GM12878 (cell line): ENCODE data around the gene ADM. TPM values are rescaled to one million over a fixed set of nuclear protein-coding genes. Genes with fewer than 3 reads are reported as not detected.

Experiments
- ATAC-seq: fragments of 200-7000 bp; cut with Tn5 transposase; 3 replicates; pipeline ENCODE4 v1.9.1; 2020; ENCODE audit warnings: mild to moderate bottlenecking, moderate library complexity
- BruUV-seq: library from RNA; stranded (reverse); fragments of 400-500 nt; replicated peaks from 2 replicates; lab custom pipeline; 2021; lab: Mats Ljungman, UMichigan
- CTCF ChIA-PET: fragments of 300-600 bp; sonication (Branson Sonifier 250); formaldehyde crosslinking; extraction: SDS; loops from one replicate; lab custom pipeline; 2021; ENCODE audit warnings: inconsistent platforms; lab: Yijun Ruan, JAX
- POLR2A ChIA-PET: fragments of 350-600 bp; formaldehyde crosslinking; extraction: SDS; loops from one replicate; lab custom pipeline; 2021; ENCODE audit warnings: inconsistent platforms; lab: Charles Lee
- RAD21 ChIA-PET: fragments of 300-600 bp; sonication (Branson Sonifier 250); formaldehyde crosslinking; loops from one replicate; lab custom pipeline; 2023; ENCODE audit warnings: antibody characterized with exemption; ENCODE audit not compliant: unreplicated experiment; lab: Charles Lee
- SMC1A ChIA-PET: fragments of 300-600 bp; sonication (Branson Sonifier 250); formaldehyde crosslinking; loops from one replicate; lab custom pipeline; 2023; ENCODE audit not compliant: unreplicated experiment, uncharacterized antibody; lab: Charles Lee
- DNase-seq: peaks from one replicate; pipeline ENCODE4 v3.0.0-alpha.2; 2011; ENCODE audit warnings: low read depth, low spot score
- FAIRE-seq: peaks from 3 replicates; lab custom pipeline; 2011; peaks lifted over from hg19 to GRCh38; lab: Jason Lieb, UNC
- H2AFZ ChIP-seq: 2 replicates; pipeline ENCODE4 v1.6.0; 2011; ENCODE audit warnings: low read depth, low read length, control low read depth; ENCODE audit not compliant: control insufficient read depth
- H3K27ac ChIP-seq: 2 replicates; pipeline ENCODE4 v1.5.1; 2011; ENCODE audit warnings: control low read depth; ENCODE audit not compliant: control insufficient read depth, insufficient read depth
- H3K27me3 ChIP-seq, 2 experiments: replicated peaks in 1 of 2; 2 replicates each; pipeline versions ENCODE4 v1.6.0 to v1.6.1; 2011; ENCODE audit warnings: low read length in 1 of 2; ENCODE audit not compliant: control insufficient read depth in 2 of 2, insufficient read depth in 2 of 2
- H3K36me3 ChIP-seq, 2 experiments: 2 replicates each; pipeline ENCODE4 v1.5.1; 2011; ENCODE audit warnings: low read length in 1 of 2; ENCODE audit not compliant: control insufficient read depth in 2 of 2, insufficient read depth in 2 of 2
- H3K4me1 ChIP-seq: 2 replicates; pipeline ENCODE4 v1.6.1; 2011; ENCODE audit warnings: mild to moderate bottlenecking, low read length, moderate library complexity, mixed read lengths; ENCODE audit not compliant: control insufficient read depth, insufficient read depth
- H3K4me2 ChIP-seq: 2 replicates; pipeline ENCODE4 v1.6.0; 2011; ENCODE audit warnings: control low read depth; ENCODE audit not compliant: control insufficient read depth, insufficient read depth
- H3K4me3 ChIP-seq: fragments of 200-600 bp; sonication (generic); 2 replicates; pipeline ENCODE4 v1.5.1; 2016
- H3K79me2 ChIP-seq: 2 replicates; pipeline ENCODE4 v1.6.0; 2011; ENCODE audit warnings: low read length; ENCODE audit not compliant: control insufficient read depth, insufficient read depth
- H3K9ac ChIP-seq: 2 replicates; pipeline ENCODE4 v1.8.0; 2011; ENCODE audit warnings: low read length, control low read depth, mixed read lengths; ENCODE audit not compliant: control insufficient read depth, insufficient read depth
- H3K9me3 ChIP-seq: replicated peaks from 3 replicates; pipeline ENCODE4 v1.5.1; 2011; ENCODE audit warnings: mild to moderate bottlenecking, low read length; ENCODE audit not compliant: control insufficient read depth, insufficient read depth
- H4K20me1 ChIP-seq: 2 replicates; pipeline ENCODE4 v1.6.0; 2011; ENCODE audit not compliant: control insufficient read depth, insufficient read depth
- CEBPB ChIP-seq, 2 experiments: fragments of 150-350 bp in 1 of 2; IDR thresholded peaks; 2 replicates each; pipeline ENCODE4 v1.6.1; 2012 to 2014; ENCODE audit warnings: low read depth in 2 of 2, low read length in 2 of 2, borderline replicate concordance in 1 of 2, inconsistent platforms in 1 of 2
- CREB1 ChIP-seq: IDR thresholded peaks from 2 replicates; pipeline ENCODE4 v1.6.1; 2012; ENCODE audit warnings: low read depth, mild to moderate bottlenecking, inconsistent platforms
- CREM ChIP-seq: IDR thresholded peaks from 2 replicates; pipeline ENCODE4 v1.6.1; 2014; ENCODE audit warnings: antibody characterized with exemption, low read depth
- IKZF1 ChIP-seq: fragments of 450-650 bp; conservative IDR thresholded peaks from 2 replicates; pipeline ENCODE4 v1.6.1; 2017; ENCODE audit warnings: antibody characterized with exemption, mild to moderate bottlenecking
- IKZF2 ChIP-seq, 2 experiments: fragments of 450-650 bp; IDR thresholded peaks; 2 replicates each; pipeline ENCODE4 v1.6.1; 2017; ENCODE audit warnings: mild to moderate bottlenecking in 2 of 2, moderate library complexity in 2 of 2
- NFIC ChIP-seq: IDR thresholded peaks from 2 replicates; pipeline ENCODE4 v1.6.1; 2012; ENCODE audit warnings: low read depth, mild to moderate bottlenecking, inconsistent platforms, low read length, moderate library complexity
- NFYB ChIP-seq: IDR thresholded peaks from 2 replicates; pipeline ENCODE4 v1.6.1; 2011; ENCODE audit warnings: low read depth, mild to moderate bottlenecking, low read length, improper control_type of control experiment, moderate library complexity; ENCODE audit not compliant: insufficient read depth
- PAX5 ChIP-seq: IDR thresholded peaks from 2 replicates; pipeline ENCODE4 v1.6.1; 2011; ENCODE audit warnings: low read depth, low read length, borderline replicate concordance
- RAD51 ChIP-seq: fragments of 450-650 bp; IDR thresholded peaks from 2 replicates; pipeline ENCODE4 v1.6.1; 2016; ENCODE audit warnings: moderate library complexity, mild to moderate bottlenecking, inconsistent platforms
- RFX5 ChIP-seq: IDR thresholded peaks from 2 replicates; pipeline ENCODE4 v1.6.1; 2011; ENCODE audit warnings: low read depth, low read length, improper control_type of control experiment
- RUNX3 ChIP-seq: IDR thresholded peaks from 2 replicates; pipeline ENCODE4 v1.6.1; 2012; ENCODE audit warnings: low read length, inconsistent platforms
- SMAD5 ChIP-seq: IDR thresholded peaks from 2 replicates; pipeline ENCODE4 v1.6.1; 2016; ENCODE audit warnings: antibody characterized with exemption, low read depth
- SPI1 ChIP-seq: IDR thresholded peaks from 2 replicates; pipeline ENCODE4 v1.6.1; 2011; ENCODE audit warnings: low read depth, mild to moderate bottlenecking, low read length, moderate library complexity, borderline replicate concordance; ENCODE audit not compliant: insufficient read depth
- STAT1 ChIP-seq: fragments of 450-650 bp; conservative IDR thresholded peaks from 2 replicates; pipeline ENCODE4 v1.6.1; 2014; ENCODE audit warnings: antibody characterized with exemption, mild to moderate bottlenecking
- WGBS: methylation state at CpG from one replicate; pipeline ENCODE4 v1.1.6; 2016; ENCODE audit warnings: low lambda C conversion rate; ENCODE audit not compliant: insufficient replicate concordance, insufficient coverage; ENCODE audit errors: missing lambda C conversion rate; 5-methylcytosine and 5-hydroxymethylcytosine counted together
- in situ Hi-C: fragments of 300-500 bp; cut with MboI; formaldehyde crosslinking; loops from 9 replicates; pipeline ENCODE4 v1.14.3; 2018; ENCODE audit warnings: mixed read lengths
- intact Hi-C: fragments of 100-400 bp; cut with micrococcal nuclease; formaldehyde crosslinking; loops from one replicate; pipeline ENCODE4 v1.14.2; 2022; ENCODE audit not compliant: unreplicated experiment
- polyA plus RNA-seq, 11 experiments: library from polyadenylated mRNA; depleted of rRNA in 4 of 11; unstranded in 6 of 11; stranded (reverse) in 5 of 11; fragments of >200 nt; fragmentation: Nextera tagmentation in 4 of 11; fragmentation: Illumina TruSeq in 1 of 11; extraction: Ambion mirVana in 4 of 11; extraction: Trizol in 1 of 11; gene quantifications; 1 replicate in 1 of 11; 2 replicates in 10 of 11; pipeline versions ENCODE4 v1.2.1 to v1.2.3, GENCODE V29; 2011 to 2016; ENCODE audit warnings: inconsistent platforms in 2 of 11, missing spikeins in 2 of 11, low read depth in 1 of 11
- total RNA-seq, 4 experiments: library from RNA; depleted of rRNA in 3 of 4; stranded (reverse); fragments of >200 nt in 3 of 4; fragmentation: Illumina TruSeq in 1 of 4; extraction: Trizol in 1 of 4; gene quantifications; 2 replicates each; pipeline versions ENCODE4 v1.2.1 to v1.2.3, GENCODE V29; 2013 to 2021
- TF ChIP-seq, protein P1 (sequence below): fragments of 450-650 bp; IDR thresholded peaks from 2 replicates; pipeline ENCODE4 v1.6.1; 2016; ENCODE audit warnings: mild to moderate bottlenecking

The ADM gene
- total and polyA plus RNA-seq, 10 of the 15 experiments (the other 5 are each of a cell fraction or from before 2014, with no cell fraction given): 0.11 to 4.2 (median 0.21) TPM; not detected in 7

DNA sequence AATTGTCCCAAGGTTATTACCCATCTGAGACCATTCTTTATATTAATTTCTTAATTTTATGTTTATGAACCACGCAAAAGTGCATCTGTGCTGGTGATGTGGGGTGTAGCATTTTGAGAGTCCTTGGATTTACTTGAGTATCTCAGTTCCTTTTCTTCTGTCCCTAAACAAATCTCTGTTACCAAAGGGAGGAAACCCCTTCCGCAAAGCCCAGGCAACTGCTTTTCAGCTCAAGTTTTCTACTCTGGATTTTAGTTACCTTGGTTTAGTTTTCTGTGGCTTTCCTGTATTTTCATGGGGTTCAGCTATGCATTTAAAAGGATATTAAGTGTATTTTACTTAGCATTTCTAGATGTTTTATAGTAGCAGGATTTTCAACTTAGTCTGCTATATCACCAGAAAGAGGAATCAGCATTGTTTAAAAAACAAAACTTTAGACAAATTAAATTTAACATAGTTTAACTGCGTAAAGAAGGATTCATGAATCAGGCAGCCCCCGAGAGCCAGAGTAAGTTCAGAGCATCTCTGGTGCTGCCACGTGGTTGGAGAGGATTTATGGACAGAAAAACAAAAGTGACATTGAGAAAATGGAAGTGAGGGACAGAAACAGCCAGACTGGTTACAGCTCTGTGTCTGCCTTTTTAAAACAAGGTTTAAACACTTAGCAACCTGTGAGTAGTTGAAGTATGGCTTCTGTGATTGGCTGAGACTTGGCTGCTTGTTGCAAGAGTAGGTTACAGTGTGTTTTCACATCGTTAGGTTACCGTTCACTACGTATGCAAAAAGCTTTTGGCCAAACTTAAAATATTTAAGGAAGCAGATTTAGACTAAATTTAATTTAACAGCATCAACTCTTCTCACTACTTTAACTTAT, 9.6 kb downstream of the ADM start:
- peak; percentile 7 for FAIRE-seq
- H2AFZ ChIP-seq: no peak overlapping the region
- in situ Hi-C loops: no loop called here
- ChIA-PET CTCF (interaction anchor here (1.0 to 2.8 kb wide), 8 partner anchors 10 to 454 kb away, joined by 3 to 24 read pairs (median 6); partner anchors contain the start of gene ADM), POLR2A (interaction anchor here (0.6 to 1.7 kb wide), 2 partner anchors 10 to 564 kb away, joined by 3 read pairs; partner anchors contain the start of gene ADM), SMC1A (interaction anchor here (0.6 to 2.7 kb wide), 10 partner anchors 10 to 569 kb away, joined by 3 to 12 read pairs (median 4); no protein-coding TSS in a partner anchor), RAD21 (interaction anchor here (0.7 to 2.0 kb wide), 6 partner anchors 10 to 555 kb away, joined by 3 to 7 read pairs (median 4); partner anchors contain the start of gene ADM)
- H4K20me1 ChIP-seq: no peaks in the 10 kb centered on the region
- H3K9ac ChIP-seq: no peak overlapping the region
- no peak overlapping the region for H3K27ac ChIP-seq
- peak; percentile 77 for ATAC-seq
- no peaks in the 10 kb centered on the region for H3K79me2 ChIP-seq
- H3K36me3 ChIP-seq: no peaks in the 10 kb centered on the region
- 3% methylated on average over 8 of the region's 8 CpGs for WGBS
- peak overlapping the region; percentile 17; the same call in 1 of the 2 replicates for H3K4me2 ChIP-seq
- TF ChIP-seq RAD51: no peak
- TF ChIP-seq RUNX3: peak; percentile 32; the same call in 1 of the 2 replicates
- TF ChIP-seq, protein P1, sequence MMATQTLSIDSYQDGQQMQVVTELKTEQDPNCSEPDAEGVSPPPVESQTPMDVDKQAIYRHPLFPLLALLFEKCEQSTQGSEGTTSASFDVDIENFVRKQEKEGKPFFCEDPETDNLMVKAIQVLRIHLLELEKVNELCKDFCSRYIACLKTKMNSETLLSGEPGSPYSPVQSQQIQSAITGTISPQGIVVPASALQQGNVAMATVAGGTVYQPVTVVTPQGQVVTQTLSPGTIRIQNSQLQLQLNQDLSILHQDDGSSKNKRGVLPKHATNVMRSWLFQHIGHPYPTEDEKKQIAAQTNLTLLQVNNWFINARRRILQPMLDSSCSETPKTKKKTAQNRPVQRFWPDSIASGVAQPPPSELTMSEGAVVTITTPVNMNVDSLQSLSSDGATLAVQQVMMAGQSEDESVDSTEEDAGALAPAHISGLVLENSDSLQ: peak; percentile 56; the same call in 1 of the 2 replicates
- TF ChIP-seq PAX5: no peak
- peak; percentile 58; the same call in 1 of the 2 replicates for TF ChIP-seq NFIC
- TF ChIP-seq CREB1: peak; percentile 91
- TF ChIP-seq SMAD5: no peak
- TF ChIP-seq CREM: peak; percentile 82
- TF ChIP-seq IKZF1: no peak
- no peak for TF ChIP-seq STAT1
- peak; percentile 98 for TF ChIP-seq RFX5
- TF ChIP-seq CEBPB (IDR thresholded peaks at IDR 0.05; ENCODE audit: borderline replicate concordance in 1 of 2, low read depth in 2 of 2, low read length in 2 of 2): peak in 1 of 2 experiments; percentile 50; a peak in 1 of 4 replicates
- peak; percentile 53 for TF ChIP-seq SPI1
- no peak for TF ChIP-seq IKZF2 (IDR thresholded peaks at IDR 0.05)
- 0 out of 2 replicates have a peak, but pooled peaks have one; percentile 31 for TF ChIP-seq NFYB
- peak; percentile 66 for DNase-seq
- H3K9me3 ChIP-seq: peaks cover 3% of the 10 kb centered on the region; the same call in 2 of the 3 replicates
- no peak overlapping the region for H3K4me3 ChIP-seq
- intact Hi-C loops: no loop called here
- H3K4me1 ChIP-seq: peaks cover 31% of the 10 kb centered on the region
- no peaks in the 10 kb centered on the region for H3K27me3 ChIP-seq
- BruUV-seq: no TSS peak
